ENCODE data around the gene PRAMEF15.
"Not testable (repeated sequence)": the region's sequence is repeated elsewhere in the genome, so short reads cannot be mapped to it uniquely, and the experiment has no call there.

DNA sequence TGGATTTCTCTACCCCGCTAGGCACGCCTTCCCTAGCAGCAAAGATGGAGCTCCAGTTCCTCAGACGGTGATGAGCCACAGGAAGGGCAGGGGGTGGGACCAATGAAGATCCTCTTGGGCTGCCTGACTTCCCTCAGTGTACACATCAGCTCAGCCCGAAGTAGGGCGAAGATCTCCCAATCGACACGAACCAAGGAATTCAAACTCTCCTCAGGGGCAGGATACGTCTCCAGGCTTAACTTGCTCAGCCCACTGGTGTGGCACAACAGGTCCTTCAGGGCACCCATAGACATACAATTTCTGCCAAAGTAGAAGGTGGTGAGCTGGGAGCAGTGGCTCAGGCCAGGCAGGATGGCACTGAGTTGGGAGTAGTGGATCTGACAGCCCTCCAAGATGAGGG is 27.1 kb downstream of the PRAMEF15 start:
- TF ChIP-seq POLR2A, POU2F2, TAF1, POLR2AphosphoS5 (IDR thresholded peaks at IDR 0.05; ENCODE audit: low read depth, low read length): not testable (repeated sequence)
